ENCODE data around the gene PNLIPRP2.

The PNLIPRP2 gene

DNA sequence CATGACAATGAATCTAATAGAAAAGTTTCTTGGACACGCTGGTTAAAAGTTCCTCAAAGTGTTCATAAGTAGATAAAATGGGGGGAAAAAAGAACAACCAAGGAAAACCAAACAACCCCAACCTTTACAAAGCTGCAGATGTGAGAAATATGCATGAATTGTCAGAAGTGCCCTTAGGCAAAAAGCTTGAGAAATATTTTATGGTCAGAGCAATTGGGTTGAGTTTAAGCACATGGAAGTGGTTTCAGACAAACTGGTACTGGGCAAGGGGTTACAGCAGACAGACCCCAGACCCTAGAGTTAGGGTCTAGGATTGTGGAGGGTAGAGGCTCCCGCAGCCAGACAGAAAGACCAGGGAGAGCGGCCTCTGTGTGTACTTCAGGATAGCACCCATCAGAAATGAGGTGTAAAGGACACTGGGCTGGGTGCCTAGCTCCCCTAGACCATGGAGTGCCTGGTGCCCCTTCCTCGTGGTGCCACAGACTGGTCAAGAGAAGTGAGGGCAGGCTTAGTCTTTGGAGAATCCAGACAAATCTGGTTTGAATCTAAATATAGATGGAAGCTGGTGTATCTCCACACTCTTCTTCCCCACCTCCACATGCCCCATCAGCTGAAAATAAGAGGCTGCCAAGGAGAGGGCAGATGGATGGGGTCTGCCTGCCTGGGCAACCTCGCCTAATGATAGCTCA lies 37.3 kb downstream of the PNLIPRP2 start:
- Histone ChIP-seq H3K9me3 (ENCODE audit: control insufficient read depth, low read length) (no peaks in the 10 kb centered on the region), H3K27me3 (ENCODE audit: control insufficient read depth, insufficient read depth, low read length) (no peaks in the 10 kb centered on the region)

DNA sequence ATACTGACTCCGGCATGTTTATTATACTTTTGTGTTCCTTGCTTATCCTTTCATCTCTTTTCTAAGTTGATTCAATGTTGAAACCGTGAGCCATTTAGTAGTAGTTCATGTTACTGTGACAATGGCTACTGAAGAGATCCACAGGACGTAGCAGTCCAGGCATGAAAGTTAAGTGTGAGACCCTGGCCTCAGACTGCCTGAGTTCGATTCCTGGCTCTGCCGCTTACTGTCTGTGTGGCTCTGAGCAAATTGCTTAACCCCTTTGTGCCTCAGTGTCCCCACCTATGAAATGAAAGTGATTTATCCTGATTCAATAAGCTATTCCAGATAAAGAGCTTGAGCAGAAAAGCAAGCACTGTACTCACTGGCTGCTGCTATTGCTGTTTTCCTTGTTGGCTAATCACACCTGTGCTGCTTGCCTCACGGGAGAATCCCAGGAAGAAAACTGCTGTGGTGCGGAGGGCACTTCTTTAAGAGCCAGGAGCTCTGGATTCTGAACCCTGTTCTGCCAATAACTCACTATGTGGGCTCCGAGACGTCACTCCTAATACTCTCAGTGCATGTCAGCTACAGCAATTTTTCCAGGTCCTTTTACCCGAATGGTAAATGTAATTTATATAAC lies 38.4 kb downstream of the PNLIPRP2 start:
- TF ChIP-seq, protein P1, sequence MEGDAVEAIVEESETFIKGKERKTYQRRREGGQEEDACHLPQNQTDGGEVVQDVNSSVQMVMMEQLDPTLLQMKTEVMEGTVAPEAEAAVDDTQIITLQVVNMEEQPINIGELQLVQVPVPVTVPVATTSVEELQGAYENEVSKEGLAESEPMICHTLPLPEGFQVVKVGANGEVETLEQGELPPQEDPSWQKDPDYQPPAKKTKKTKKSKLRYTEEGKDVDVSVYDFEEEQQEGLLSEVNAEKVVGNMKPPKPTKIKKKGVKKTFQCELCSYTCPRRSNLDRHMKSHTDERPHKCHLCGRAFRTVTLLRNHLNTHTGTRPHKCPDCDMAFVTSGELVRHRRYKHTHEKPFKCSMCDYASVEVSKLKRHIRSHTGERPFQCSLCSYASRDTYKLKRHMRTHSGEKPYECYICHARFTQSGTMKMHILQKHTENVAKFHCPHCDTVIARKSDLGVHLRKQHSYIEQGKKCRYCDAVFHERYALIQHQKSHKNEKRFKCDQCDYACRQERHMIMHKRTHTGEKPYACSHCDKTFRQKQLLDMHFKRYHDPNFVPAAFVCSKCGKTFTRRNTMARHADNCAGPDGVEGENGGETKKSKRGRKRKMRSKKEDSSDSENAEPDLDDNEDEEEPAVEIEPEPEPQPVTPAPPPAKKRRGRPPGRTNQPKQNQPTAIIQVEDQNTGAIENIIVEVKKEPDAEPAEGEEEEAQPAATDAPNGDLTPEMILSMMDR (IDR thresholded peaks at IDR 0.05): no peak
- Histone ChIP-seq H3K4me2 (ENCODE audit: low read length) (no peak overlapping the region), H3K36me3 (ENCODE audit: control insufficient read depth, insufficient read depth, low read length) (no peaks in the 10 kb centered on the region), H3K9ac (no peak overlapping the region), H3K4me1 (no peaks in the 10 kb centered on the region), H3K27me3 (ENCODE audit: control insufficient read depth, insufficient read depth, low read length) (no peaks in the 10 kb centered on the region), H3K4me3 (ENCODE audit: low read depth, low read length) (no peak overlapping the region), H3K9me3 (ENCODE audit: control insufficient read depth, low read length) (no peaks in the 10 kb centered on the region), H3K79me2 (no peaks in the 10 kb centered on the region), H2AFZ (no peak overlapping the region), H3K27ac (no peak overlapping the region)

More for the DNA sequence above, 37.3 kb downstream of the PNLIPRP2 start:
- Histone ChIP-seq H3K4me1 (no peaks in the 10 kb centered on the region), H3K4me2 (ENCODE audit: low read length) (no peak overlapping the region), H3K27ac (no peak overlapping the region), H3K36me3 (ENCODE audit: control insufficient read depth, insufficient read depth, low read length) (no peaks in the 10 kb centered on the region), H2AFZ (no peak overlapping the region), H3K9ac (no peak overlapping the region), H3K4me3 (ENCODE audit: low read depth, low read length) (no peak overlapping the region), H3K79me2 (no peaks in the 10 kb centered on the region)
- TF ChIP-seq, protein P1 (IDR thresholded peaks at IDR 0.05): no peak

DNA sequence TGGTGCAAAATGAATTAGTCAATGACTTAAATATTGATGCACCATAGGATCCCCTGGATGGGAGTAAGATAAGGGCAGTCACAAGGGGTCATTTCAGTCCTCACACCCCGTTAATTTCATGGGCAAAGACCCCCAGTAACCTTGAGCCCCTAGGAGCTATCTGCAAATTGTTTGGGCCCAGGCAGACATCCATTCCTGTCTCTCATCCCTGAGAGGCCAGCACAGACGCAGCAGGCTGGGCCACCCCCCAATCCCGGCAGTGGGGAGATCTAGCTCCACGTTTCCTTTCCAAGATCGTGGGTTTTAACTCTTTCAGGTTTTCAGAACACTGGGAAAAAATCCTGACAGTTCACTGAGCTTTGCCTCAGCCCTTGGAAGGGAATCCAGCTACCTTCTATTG lies 40.1 kb downstream of the PNLIPRP2 start:
- no peaks in the 10 kb centered on the region for H3K27me3 ChIP-seq (ENCODE audit: control insufficient read depth, insufficient read depth, low read length)
- TF ChIP-seq, protein P1 (IDR thresholded peaks at IDR 0.05): no peak
- no peaks in the 10 kb centered on the region for H3K4me1 ChIP-seq
- H3K79me2 ChIP-seq: no peaks in the 10 kb centered on the region
- H2AFZ ChIP-seq: no peak overlapping the region
- no peak overlapping the region for H3K27ac ChIP-seq
- H3K4me2 ChIP-seq (ENCODE audit: low read length): no peak overlapping the region
- no peak overlapping the region for H3K9ac ChIP-seq
- H3K36me3 ChIP-seq (ENCODE audit: control insufficient read depth, insufficient read depth, low read length): no peaks in the 10 kb centered on the region
- H3K4me3 ChIP-seq (ENCODE audit: low read depth, low read length): no peak overlapping the region
- H3K9me3 ChIP-seq (ENCODE audit: control insufficient read depth, low read length): no peaks in the 10 kb centered on the region

DNA sequence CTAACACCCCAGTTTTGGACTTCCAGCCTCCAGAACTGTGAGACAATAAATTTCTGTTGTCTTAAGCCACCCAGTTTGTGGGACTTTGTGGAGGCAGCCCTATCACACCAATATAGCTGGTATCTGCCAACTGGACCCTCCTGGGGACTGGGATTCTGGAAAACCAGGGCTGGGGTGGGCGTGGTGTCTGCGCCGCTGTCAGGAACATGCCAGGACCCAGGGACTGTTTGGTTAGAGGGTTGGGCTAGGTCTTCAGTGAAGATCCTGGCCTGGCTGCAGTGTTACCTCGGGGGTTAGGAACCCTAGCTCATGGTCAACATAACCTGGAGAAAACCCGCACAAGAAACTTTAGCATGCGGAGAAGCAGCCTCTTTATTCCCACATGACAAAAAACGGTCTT lies 42.6 kb downstream of the PNLIPRP2 start:
- Histone ChIP-seq H3K4me2 (ENCODE audit: low read length) (no peak overlapping the region), H3K79me2 (no peaks in the 10 kb centered on the region), H3K27ac (no peak overlapping the region), H3K36me3 (ENCODE audit: control insufficient read depth, insufficient read depth, low read length) (no peaks in the 10 kb centered on the region), H3K9ac (no peak overlapping the region), H3K27me3 (ENCODE audit: control insufficient read depth, insufficient read depth, low read length) (no peaks in the 10 kb centered on the region), H2AFZ (no peak overlapping the region), H3K4me1 (no peaks in the 10 kb centered on the region), H3K9me3 (ENCODE audit: control insufficient read depth, low read length) (no peaks in the 10 kb centered on the region), H3K4me3 (ENCODE audit: low read depth, low read length) (no peak overlapping the region)
- TF ChIP-seq, protein P1 (IDR thresholded peaks at IDR 0.05): no peak

DNA sequence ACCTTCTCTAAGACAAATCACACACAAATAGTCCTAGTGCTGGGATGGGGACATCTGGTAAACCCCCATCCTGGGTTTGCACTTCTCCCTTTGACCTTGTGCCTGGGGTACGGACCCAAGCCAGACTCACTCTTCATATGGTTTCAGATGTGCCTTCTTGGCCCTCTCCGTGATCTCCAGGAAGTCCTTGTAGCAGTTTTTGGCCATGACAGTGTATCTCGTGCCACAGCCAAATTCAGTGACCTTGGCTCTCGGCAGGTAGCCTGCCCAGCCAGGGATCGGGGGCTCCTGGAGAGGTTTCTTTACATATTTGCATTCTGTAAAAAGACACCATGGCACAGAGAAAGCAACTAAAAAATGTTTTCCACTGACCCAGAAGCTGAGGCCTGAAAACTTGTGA lies 43.9 kb downstream of the PNLIPRP2 start:
- no peak overlapping the region for H2AFZ ChIP-seq
- no peak overlapping the region for H3K9ac ChIP-seq
- no peaks in the 10 kb centered on the region for H3K36me3 ChIP-seq (ENCODE audit: control insufficient read depth, insufficient read depth, low read length)
- TF ChIP-seq, protein P1 (IDR thresholded peaks at IDR 0.05): no peak
- no peak overlapping the region for H3K4me3 ChIP-seq (ENCODE audit: low read depth, low read length)
- no peaks in the 10 kb centered on the region for H3K27me3 ChIP-seq (ENCODE audit: control insufficient read depth, insufficient read depth, low read length)
- H3K4me1 ChIP-seq: no peaks in the 10 kb centered on the region
- no peak overlapping the region for H3K4me2 ChIP-seq (ENCODE audit: low read length)
- no peaks in the 10 kb centered on the region for H3K79me2 ChIP-seq
- no peaks in the 10 kb centered on the region for H3K9me3 ChIP-seq (ENCODE audit: control insufficient read depth, low read length)
- no peak overlapping the region for H3K27ac ChIP-seq

Data from parathyroid adenoma (tissue), 2 donors.